ENCODE measurements around the gene CHTOP. TPM values are rescaled to one million over a fixed set of nuclear protein-coding genes. Genes with fewer than 3 reads are reported as not detected.

CHTOP gene
- polyA plus RNA-seq, 1 of the 3 experiments (the other 2 are of a cell fraction) = 84.9 TPM

DNA sequence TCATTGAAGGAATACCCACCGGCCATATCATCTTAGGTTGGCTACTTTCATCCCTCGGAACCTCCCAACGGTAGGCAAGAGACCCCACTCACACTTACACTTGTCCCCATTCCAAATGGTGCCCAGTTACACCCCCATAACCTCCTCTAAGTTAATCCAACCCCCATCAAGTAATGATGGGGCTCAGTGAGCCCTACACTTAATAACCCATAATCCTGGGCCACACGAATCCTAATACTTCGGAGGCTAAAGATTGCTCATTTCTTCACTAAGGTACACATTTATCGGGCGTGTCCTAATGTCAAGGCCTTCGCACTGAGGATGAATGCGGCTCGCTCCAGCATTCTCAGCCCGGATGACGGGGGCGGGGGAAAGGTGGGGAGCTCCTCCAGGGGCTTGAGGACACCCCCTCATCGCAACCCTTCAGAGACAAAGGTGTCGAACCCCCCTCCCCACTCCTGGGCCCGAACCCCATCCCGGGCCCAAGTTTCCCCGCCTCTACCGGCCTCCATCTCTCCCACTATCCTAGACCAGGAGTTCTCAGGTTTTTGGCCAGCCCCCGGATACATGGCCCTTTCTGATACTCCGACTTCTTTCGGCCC is 36.5 kb downstream of the CHTOP start:
- TF ChIP-seq TCF12 (IDR thresholded peaks at IDR 0.05) = no peak
- TF ChIP-seq FOXJ3 (CRISPR knock-in tag; IDR thresholded peaks at IDR 0.05) = no peak
- TF ChIP-seq, protein P1, sequence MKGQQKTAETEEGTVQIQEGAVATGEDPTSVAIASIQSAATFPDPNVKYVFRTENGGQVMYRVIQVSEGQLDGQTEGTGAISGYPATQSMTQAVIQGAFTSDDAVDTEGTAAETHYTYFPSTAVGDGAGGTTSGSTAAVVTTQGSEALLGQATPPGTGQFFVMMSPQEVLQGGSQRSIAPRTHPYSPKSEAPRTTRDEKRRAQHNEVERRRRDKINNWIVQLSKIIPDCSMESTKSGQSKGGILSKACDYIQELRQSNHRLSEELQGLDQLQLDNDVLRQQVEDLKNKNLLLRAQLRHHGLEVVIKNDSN (IDR thresholded peaks at IDR 0.05; ENCODE audit: borderline replicate concordance, low read depth) = no peak
- TF ChIP-seq MEF2A (IDR thresholded peaks at IDR 0.05; ENCODE audit: borderline replicate concordance, low read depth) = no peak
- no peak for TF ChIP-seq NRF1 (IDR thresholded peaks at IDR 0.05; ENCODE audit: low read depth, low read length)
- no peak for TF ChIP-seq EZH2phosphoT487 (IDR thresholded peaks at IDR 0.05; ENCODE audit: borderline replicate concordance, low read depth)
- TF ChIP-seq, protein P2, sequence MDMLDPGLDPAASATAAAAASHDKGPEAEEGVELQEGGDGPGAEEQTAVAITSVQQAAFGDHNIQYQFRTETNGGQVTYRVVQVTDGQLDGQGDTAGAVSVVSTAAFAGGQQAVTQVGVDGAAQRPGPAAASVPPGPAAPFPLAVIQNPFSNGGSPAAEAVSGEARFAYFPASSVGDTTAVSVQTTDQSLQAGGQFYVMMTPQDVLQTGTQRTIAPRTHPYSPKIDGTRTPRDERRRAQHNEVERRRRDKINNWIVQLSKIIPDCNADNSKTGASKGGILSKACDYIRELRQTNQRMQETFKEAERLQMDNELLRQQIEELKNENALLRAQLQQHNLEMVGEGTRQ (IDR thresholded peaks at IDR 0.05; ENCODE audit: borderline replicate concordance, low read depth, low read length) = no peak
- no peak for TF ChIP-seq GATA2 (CRISPR knock-in tag; IDR thresholded peaks at IDR 0.05)
- no peak for TF ChIP-seq FOXM1 (IDR thresholded peaks at IDR 0.05; ENCODE audit: low read depth)
- TF ChIP-seq, protein P3, sequence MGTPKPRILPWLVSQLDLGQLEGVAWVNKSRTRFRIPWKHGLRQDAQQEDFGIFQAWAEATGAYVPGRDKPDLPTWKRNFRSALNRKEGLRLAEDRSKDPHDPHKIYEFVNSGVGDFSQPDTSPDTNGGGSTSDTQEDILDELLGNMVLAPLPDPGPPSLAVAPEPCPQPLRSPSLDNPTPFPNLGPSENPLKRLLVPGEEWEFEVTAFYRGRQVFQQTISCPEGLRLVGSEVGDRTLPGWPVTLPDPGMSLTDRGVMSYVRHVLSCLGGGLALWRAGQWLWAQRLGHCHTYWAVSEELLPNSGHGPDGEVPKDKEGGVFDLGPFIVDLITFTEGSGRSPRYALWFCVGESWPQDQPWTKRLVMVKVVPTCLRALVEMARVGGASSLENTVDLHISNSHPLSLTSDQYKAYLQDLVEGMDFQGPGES (IDR thresholded peaks at IDR 0.05; ENCODE audit: low read depth, low read length) = no peak
- TF ChIP-seq ELF1 (IDR thresholded peaks at IDR 0.05) = no peak
- no peak for TF ChIP-seq SIN3A (IDR thresholded peaks at IDR 0.05; ENCODE audit: borderline replicate concordance, low read depth, low read length)
- no peak for TF ChIP-seq RXRA (IDR thresholded peaks at IDR 0.05; ENCODE audit: borderline replicate concordance, low read depth)
- TF ChIP-seq, protein P4, sequence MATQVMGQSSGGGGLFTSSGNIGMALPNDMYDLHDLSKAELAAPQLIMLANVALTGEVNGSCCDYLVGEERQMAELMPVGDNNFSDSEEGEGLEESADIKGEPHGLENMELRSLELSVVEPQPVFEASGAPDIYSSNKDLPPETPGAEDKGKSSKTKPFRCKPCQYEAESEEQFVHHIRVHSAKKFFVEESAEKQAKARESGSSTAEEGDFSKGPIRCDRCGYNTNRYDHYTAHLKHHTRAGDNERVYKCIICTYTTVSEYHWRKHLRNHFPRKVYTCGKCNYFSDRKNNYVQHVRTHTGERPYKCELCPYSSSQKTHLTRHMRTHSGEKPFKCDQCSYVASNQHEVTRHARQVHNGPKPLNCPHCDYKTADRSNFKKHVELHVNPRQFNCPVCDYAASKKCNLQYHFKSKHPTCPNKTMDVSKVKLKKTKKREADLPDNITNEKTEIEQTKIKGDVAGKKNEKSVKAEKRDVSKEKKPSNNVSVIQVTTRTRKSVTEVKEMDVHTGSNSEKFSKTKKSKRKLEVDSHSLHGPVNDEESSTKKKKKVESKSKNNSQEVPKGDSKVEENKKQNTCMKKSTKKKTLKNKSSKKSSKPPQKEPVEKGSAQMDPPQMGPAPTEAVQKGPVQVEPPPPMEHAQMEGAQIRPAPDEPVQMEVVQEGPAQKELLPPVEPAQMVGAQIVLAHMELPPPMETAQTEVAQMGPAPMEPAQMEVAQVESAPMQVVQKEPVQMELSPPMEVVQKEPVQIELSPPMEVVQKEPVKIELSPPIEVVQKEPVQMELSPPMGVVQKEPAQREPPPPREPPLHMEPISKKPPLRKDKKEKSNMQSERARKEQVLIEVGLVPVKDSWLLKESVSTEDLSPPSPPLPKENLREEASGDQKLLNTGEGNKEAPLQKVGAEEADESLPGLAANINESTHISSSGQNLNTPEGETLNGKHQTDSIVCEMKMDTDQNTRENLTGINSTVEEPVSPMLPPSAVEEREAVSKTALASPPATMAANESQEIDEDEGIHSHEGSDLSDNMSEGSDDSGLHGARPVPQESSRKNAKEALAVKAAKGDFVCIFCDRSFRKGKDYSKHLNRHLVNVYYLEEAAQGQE (IDR thresholded peaks at IDR 0.05; ENCODE audit: low read depth, low read length) = no peak
- TF ChIP-seq RFX5 (IDR thresholded peaks at IDR 0.05; ENCODE audit: low read length) = no peak
- H3K9ac ChIP-seq = peak overlapping the region; percentile 96
- no peaks in the 10 kb centered on the region for H3K27me3 ChIP-seq (ENCODE audit: insufficient read depth)
- 1% methylated on average over 18 of the region's 22 CpGs for WGBS (ENCODE audit: low lambda C conversion rate)
- POLR2A ChIA-PET = no interaction called here
- H3F3A ChIP-seq (replicated peaks; ENCODE audit: insufficient read depth) = peaks cover 38% of the 10 kb centered on the region
- H3K79me2 ChIP-seq (ENCODE audit: insufficient read depth) = peaks cover 47% of the 10 kb centered on the region
- peak overlapping the region; percentile 32; the same call in 1 of the 2 replicates for H2AFZ ChIP-seq (ENCODE audit: low read depth)
- peak overlapping the region; percentile 70 to 72 for H3K27ac ChIP-seq (ENCODE audit: low read depth in 2 of 2, low read length in 1 of 2)
- H3K36me3 ChIP-seq (replicated peaks in 1 of 2; ENCODE audit: control insufficient read depth in 1 of 2, insufficient read depth in 2 of 2, low read length in 1 of 2) = peaks cover 28 to 42% of the 10 kb centered on the region in 2 experiments
- H3K4me1 ChIP-seq (ENCODE audit: control insufficient read depth in 1 of 2, insufficient read depth in 2 of 2, low read depth in 1 of 2, low read length in 1 of 2) = peaks cover 7% of the 10 kb centered on the region in 2 experiments; a peak in 2 of 4 replicates
- H3K4me2 ChIP-seq = peak overlapping the region; percentile 95
- H3K9me2 ChIP-seq = no peaks in the 10 kb centered on the region
- CTCF ChIA-PET = interaction anchor here (0.9 to 2.0 kb wide), 3 partner anchors 8 to 105 kb away, joined by 3 to 6 read pairs (median 3); partner anchors contain the start of gene SLC27A3
- H3K4me3 ChIP-seq (ENCODE audit: low read depth in 2 of 2, low read length in 1 of 2) = peak overlapping the region; percentile 65 to 83
- no peaks in the 10 kb centered on the region for H4K20me1 ChIP-seq (ENCODE audit: insufficient read depth)
- no peaks in the 10 kb centered on the region for H3K9me3 ChIP-seq
- peak; percentile 38 for DNase-seq
